C4-2B (cell line): Measurements from ENCODE around the gene PRSS3.
A peak's percentile ranks its signal among the peaks of the same experiment; 100 is the strongest.

Experiments used
- H3K27ac ChIP-seq: fragments of 450-650 bp; 2 replicates; pipeline ENCODE4 v1.5.1; 2017
- ZFX ChIP-seq: fragments of 450-650 bp; IDR thresholded peaks from 2 replicates; pipeline ENCODE4 v1.6.1; 2017
- TF ChIP-seq, protein P1 (sequence below): fragments of 450-650 bp; conservative IDR thresholded peaks from 2 replicates; pipeline ENCODE4 v1.5.1; 2017; ENCODE audit warnings: mild to moderate bottlenecking

The PRSS3 gene

GRCh38 chr9:33837138-33837537, 41.8 kb downstream of the PRSS3 start:
- TF ChIP-seq, protein P1, sequence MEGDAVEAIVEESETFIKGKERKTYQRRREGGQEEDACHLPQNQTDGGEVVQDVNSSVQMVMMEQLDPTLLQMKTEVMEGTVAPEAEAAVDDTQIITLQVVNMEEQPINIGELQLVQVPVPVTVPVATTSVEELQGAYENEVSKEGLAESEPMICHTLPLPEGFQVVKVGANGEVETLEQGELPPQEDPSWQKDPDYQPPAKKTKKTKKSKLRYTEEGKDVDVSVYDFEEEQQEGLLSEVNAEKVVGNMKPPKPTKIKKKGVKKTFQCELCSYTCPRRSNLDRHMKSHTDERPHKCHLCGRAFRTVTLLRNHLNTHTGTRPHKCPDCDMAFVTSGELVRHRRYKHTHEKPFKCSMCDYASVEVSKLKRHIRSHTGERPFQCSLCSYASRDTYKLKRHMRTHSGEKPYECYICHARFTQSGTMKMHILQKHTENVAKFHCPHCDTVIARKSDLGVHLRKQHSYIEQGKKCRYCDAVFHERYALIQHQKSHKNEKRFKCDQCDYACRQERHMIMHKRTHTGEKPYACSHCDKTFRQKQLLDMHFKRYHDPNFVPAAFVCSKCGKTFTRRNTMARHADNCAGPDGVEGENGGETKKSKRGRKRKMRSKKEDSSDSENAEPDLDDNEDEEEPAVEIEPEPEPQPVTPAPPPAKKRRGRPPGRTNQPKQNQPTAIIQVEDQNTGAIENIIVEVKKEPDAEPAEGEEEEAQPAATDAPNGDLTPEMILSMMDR, result no peak
- TF ChIP-seq ZFX, result no peak
- no peak overlapping the region for H3K27ac ChIP-seq

DNA sequence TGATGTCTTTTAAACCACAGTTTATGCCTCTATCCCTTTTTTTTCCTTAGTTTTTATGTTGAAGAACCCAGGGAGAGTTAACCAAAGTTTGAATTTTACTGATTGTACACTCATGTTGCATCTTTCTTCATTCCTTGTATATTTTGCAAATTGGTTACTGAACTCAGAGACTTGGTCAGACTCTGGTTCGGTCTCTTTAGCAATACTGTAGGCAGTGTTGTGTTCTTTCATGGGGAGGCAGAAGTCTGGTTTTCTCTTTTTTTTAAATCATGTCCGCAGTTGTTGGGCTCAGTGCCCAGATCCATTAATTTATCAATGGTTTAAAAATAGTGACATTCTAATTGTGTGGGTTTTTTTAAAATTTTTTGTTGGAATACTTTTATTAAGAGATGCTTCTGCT, 45.0 kb downstream of the PRSS3 start:
- no peak overlapping the region for H3K27ac ChIP-seq
- TF ChIP-seq, protein P1, result no peak
- TF ChIP-seq ZFX, result no peak

GRCh38 chr9:33843312-33843961, 48.1 kb downstream of the PRSS3 start:
- H3K27ac ChIP-seq, result no peak overlapping the region
- no peak for TF ChIP-seq ZFX
- TF ChIP-seq, protein P1, result no peak

GRCh38 chr9:33846231-33846630, 50.9 kb downstream of the PRSS3 start:
- no peak overlapping the region for H3K27ac ChIP-seq
- TF ChIP-seq, protein P1, result no peak
- no peak for TF ChIP-seq ZFX

DNA sequence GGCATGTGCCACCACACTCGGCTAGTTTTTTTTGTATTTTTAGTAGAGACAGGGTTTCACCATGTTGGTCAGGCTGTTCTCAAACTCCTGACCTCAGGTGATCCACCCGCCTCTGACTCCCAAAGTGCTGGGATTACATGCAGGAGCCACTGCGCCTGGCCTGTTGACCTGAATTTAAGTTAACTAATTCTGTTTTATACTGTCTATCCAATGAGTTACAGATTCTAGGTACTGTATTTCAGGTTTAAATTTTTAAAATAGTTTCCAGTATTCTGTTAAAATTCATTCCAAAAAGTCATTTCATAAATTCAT, 52.5 kb downstream of the PRSS3 start:
- peak overlapping the region; percentile 66 for H3K27ac ChIP-seq
